Neural progenitor cell (in vitro differentiated cells): ENCODE data around the gene DDX56. TPM values are rescaled to one million over a fixed set of nuclear protein-coding genes. Genes with fewer than 3 reads are reported as not detected.

Experiments used
- DNase-seq: peaks from one replicate; pipeline ENCODE4 v3.0.0-alpha.2; 2016; ENCODE audit warnings: low spot score
- H2AFZ ChIP-seq: fragments of 200-600 bp; sonication (generic); replicated peaks from 2 replicates; pipeline ENCODE4 v1.6.1; 2016; ENCODE audit warnings: antibody characterized with exemption
- H3F3A ChIP-seq: fragments of 200-600 bp; sonication (generic); 2 replicates; pipeline ENCODE4 v1.6.1; 2016; ENCODE audit warnings: antibody characterized with exemption, low read depth
- H3K27ac ChIP-seq: fragments of 200-600 bp; sonication (generic); 2 replicates; pipeline ENCODE4 v1.5.1; 2016; ENCODE audit warnings: mild to moderate bottlenecking
- H3K27me3 ChIP-seq: fragments of 200-600 bp; sonication (generic); 2 replicates; pipeline ENCODE4 v1.6.1; 2016; ENCODE audit warnings: mild to moderate bottlenecking, moderate library complexity
- H3K36me3 ChIP-seq: fragments of 200-600 bp; sonication (generic); 2 replicates; pipeline ENCODE4 v1.5.1; 2016
- H3K4me1 ChIP-seq: fragments of 200-600 bp; sonication (generic); 2 replicates; pipeline ENCODE4 v1.6.1; 2016; ENCODE audit warnings: mixed run types
- H3K4me2 ChIP-seq: fragments of 200-600 bp; sonication (generic); 2 replicates; pipeline ENCODE4 v1.6.1; 2016
- H3K4me3 ChIP-seq: fragments of 200-600 bp; sonication (generic); 2 replicates; pipeline ENCODE4 v1.5.1; 2016
- H3K79me2 ChIP-seq: fragments of 200-600 bp; sonication (generic); 2 replicates; pipeline ENCODE4 v1.6.1; 2016; ENCODE audit warnings: low read depth
- H3K9ac ChIP-seq: fragments of 200-600 bp; sonication (generic); 2 replicates; pipeline ENCODE4 v1.6.1; 2016
- H3K9me3 ChIP-seq: fragments of 200-600 bp; sonication (generic); 2 replicates; pipeline ENCODE4 v1.5.1; 2016; ENCODE audit warnings: low read depth
- H4K20me1 ChIP-seq: fragments of 200-600 bp; sonication (generic); 2 replicates; pipeline ENCODE4 v1.6.1; 2016; ENCODE audit warnings: low read depth
- H3K27ac Mint-ChIP-seq: 3 replicates; pipeline ENCODE4 v1.8.0; 2021; ENCODE audit warnings: mixed read lengths
- H3K27me3 Mint-ChIP-seq: 2 replicates; pipeline ENCODE4 v1.8.0; 2022; ENCODE audit warnings: low read depth, mild to moderate bottlenecking, inconsistent platforms, moderate library complexity, mixed read lengths; ENCODE audit not compliant: insufficient read depth
- H3K36me3 Mint-ChIP-seq: 3 replicates; pipeline ENCODE4 v1.8.0; 2021; ENCODE audit warnings: mixed read lengths
- H3K4me1 Mint-ChIP-seq: 3 replicates; pipeline ENCODE4 v1.8.0; 2021; ENCODE audit warnings: mixed read lengths
- H3K4me3 Mint-ChIP-seq: 3 replicates; pipeline ENCODE4 v1.8.0; 2021; ENCODE audit warnings: mild to moderate bottlenecking, moderate library complexity, mixed read lengths
- H3K9me3 Mint-ChIP-seq: 3 replicates; pipeline ENCODE4 v1.8.0; 2020; ENCODE audit warnings: mixed read lengths
- EZH2 ChIP-seq: fragments of 200-600 bp; sonication (generic); IDR thresholded peaks from 2 replicates; pipeline ENCODE4 v1.6.1; 2017; ENCODE audit warnings: antibody characterized with exemption, mild to moderate bottlenecking, moderate library complexity
- EZH2phosphoT487 ChIP-seq: fragments of 200-600 bp; sonication (generic); IDR thresholded peaks from 2 replicates; pipeline ENCODE4 v1.6.1; 2017; ENCODE audit warnings: antibody characterized with exemption
- total RNA-seq: library from RNA; depleted of rRNA; stranded (reverse); fragments of >200 nt; gene quantifications from 2 replicates; pipeline ENCODE4 v1.2.3, GENCODE V29; 2015; ENCODE audit warnings: low replicate concordance
- TF ChIP-seq, protein P1 (sequence below): fragments of 200-600 bp; sonication (generic); IDR thresholded peaks from 2 replicates; pipeline ENCODE4 v1.5.1; 2017; ENCODE audit warnings: antibody characterized with exemption, mild to moderate bottlenecking

The DDX56 gene
- total RNA-seq, 1 donor from 2014 or later: 67.5 TPM

DNA sequence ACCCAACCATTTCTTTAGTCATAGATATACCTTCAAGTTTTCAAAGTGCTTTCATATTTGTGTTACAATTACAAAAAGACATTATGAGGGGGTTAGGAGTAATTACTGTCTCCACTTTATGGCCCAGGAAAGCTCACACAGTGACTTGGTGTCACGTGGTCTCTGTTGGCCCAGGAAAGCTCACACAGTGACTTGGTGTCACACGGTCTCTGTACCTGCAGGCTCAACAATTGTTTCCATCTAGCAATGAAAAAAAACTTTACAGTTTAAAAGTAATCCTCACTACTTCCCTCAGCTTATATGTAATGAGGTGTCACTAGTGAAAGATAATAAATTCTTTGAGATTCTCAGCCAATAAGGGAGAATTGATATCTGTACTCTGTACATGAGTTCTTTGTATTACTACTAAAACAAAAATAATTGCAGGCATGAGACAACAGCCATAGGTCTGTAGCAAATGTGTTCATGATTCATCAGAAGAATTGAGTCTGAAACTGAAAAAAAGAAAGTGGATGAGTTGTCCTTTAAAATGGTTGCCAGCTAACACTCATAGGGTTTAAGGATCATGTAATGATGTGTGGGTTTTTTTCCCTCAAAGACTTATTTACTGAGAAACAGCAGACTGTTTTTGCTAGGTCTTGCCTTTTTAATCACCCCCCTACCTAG, 43.6 kb upstream of the DDX56 start:
- H3K27ac Mint-ChIP-seq: no peak overlapping the region
- H3K9me3 Mint-ChIP-seq: no peaks in the 10 kb centered on the region
- no peak overlapping the region for H3K27ac ChIP-seq
- H3F3A ChIP-seq: no peaks in the 10 kb centered on the region
- H3K27me3 ChIP-seq: no peaks in the 10 kb centered on the region
- no peak overlapping the region for H3K4me2 ChIP-seq
- no peak overlapping the region for H3K4me3 ChIP-seq
- H3K4me1 ChIP-seq: no peaks in the 10 kb centered on the region
- no peak for DNase-seq
- H3K4me1 Mint-ChIP-seq: peaks cover 10% of the 10 kb centered on the region
- H4K20me1 ChIP-seq: peaks cover 71% of the 10 kb centered on the region
- H2AFZ ChIP-seq: no peak overlapping the region
- H3K27me3 Mint-ChIP-seq: peaks cover 4% of the 10 kb centered on the region
- TF ChIP-seq EZH2phosphoT487 (no peak), EZH2 (no peak)
- TF ChIP-seq, protein P1, sequence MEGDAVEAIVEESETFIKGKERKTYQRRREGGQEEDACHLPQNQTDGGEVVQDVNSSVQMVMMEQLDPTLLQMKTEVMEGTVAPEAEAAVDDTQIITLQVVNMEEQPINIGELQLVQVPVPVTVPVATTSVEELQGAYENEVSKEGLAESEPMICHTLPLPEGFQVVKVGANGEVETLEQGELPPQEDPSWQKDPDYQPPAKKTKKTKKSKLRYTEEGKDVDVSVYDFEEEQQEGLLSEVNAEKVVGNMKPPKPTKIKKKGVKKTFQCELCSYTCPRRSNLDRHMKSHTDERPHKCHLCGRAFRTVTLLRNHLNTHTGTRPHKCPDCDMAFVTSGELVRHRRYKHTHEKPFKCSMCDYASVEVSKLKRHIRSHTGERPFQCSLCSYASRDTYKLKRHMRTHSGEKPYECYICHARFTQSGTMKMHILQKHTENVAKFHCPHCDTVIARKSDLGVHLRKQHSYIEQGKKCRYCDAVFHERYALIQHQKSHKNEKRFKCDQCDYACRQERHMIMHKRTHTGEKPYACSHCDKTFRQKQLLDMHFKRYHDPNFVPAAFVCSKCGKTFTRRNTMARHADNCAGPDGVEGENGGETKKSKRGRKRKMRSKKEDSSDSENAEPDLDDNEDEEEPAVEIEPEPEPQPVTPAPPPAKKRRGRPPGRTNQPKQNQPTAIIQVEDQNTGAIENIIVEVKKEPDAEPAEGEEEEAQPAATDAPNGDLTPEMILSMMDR: no peak
- H3K4me3 Mint-ChIP-seq: no peak overlapping the region
- no peaks in the 10 kb centered on the region for H3K9me3 ChIP-seq
- H3K36me3 Mint-ChIP-seq: peaks cover 4% of the 10 kb centered on the region
- H3K9ac ChIP-seq: no peak overlapping the region
- H3K36me3 ChIP-seq: no peaks in the 10 kb centered on the region
- peaks cover 99% of the 10 kb centered on the region for H3K79me2 ChIP-seq

DNA sequence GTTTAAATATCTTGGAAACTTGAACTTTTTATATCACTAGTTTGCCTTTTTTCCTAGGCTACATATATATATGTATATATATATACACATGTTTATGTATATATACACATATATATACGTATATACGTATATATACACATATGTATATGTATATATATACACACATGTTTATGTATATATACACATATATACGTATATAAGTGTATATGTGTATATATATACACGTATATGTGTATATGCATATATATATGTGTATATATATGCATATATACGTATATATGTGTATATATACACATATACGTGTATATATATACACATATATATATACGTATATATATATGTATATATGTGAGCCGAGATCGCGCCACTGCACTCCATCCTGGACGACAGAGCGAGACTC, 42.8 kb upstream of the DDX56 start:
- Histone ChIP-seq H3K27ac (no peak overlapping the region), H4K20me1 (peaks cover 64% of the 10 kb centered on the region)
- no peaks in the 10 kb centered on the region for H3K9me3 Mint-ChIP-seq

DNA sequence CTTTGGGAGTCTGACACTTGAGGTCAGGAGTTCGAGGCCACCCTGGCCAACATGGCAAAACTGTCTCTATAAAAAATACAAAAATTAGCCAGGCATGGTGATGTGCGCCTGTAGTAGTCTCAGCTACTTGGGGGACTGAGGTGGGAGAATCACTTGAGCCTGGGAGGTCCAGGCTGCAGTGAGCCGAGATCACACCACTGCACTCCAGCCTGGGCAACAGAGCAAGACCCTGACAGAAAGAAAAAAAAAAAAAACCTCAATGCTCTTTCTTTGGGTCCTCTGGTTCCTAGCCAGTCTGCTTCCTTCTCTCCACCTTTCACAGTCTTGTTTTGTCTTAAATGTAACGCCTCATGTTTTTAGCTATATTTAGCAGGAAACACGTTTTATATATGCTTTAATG, 42.1 kb upstream of the DDX56 start:
- Mint-ChIP-seq H3K27ac (no peak overlapping the region), H3K9me3 (no peaks in the 10 kb centered on the region), H3K27me3 (peaks cover 4% of the 10 kb centered on the region), H3K36me3 (peaks cover 4% of the 10 kb centered on the region), H3K4me1 (peaks cover 12% of the 10 kb centered on the region), H3K4me3 (no peak overlapping the region)
- H4K20me1 ChIP-seq: peaks cover 56% of the 10 kb centered on the region
- no peak overlapping the region for H3K4me2 ChIP-seq
- H3K9ac ChIP-seq: no peak overlapping the region
- no peaks in the 10 kb centered on the region for H3K27me3 ChIP-seq
- no peak for DNase-seq
- H3K4me1 ChIP-seq: no peaks in the 10 kb centered on the region
- H2AFZ ChIP-seq: no peak overlapping the region
- no peak overlapping the region for H3K27ac ChIP-seq
- no peaks in the 10 kb centered on the region for H3K36me3 ChIP-seq
- no peak overlapping the region for H3K4me3 ChIP-seq
- no peaks in the 10 kb centered on the region for H3K9me3 ChIP-seq
- no peaks in the 10 kb centered on the region for H3F3A ChIP-seq
- TF ChIP-seq EZH2phosphoT487: no peak
- H3K79me2 ChIP-seq: peaks cover 99% of the 10 kb centered on the region

More for the DNA sequence above, 42.8 kb upstream of the DDX56 start:
- Mint-ChIP-seq H3K4me1 (peaks cover 12% of the 10 kb centered on the region), H3K27ac (no peak overlapping the region), H3K27me3 (peaks cover 4% of the 10 kb centered on the region), H3K4me3 (no peak overlapping the region), H3K36me3 (peaks cover 4% of the 10 kb centered on the region)
- no peaks in the 10 kb centered on the region for H3K4me1 ChIP-seq
- H3K9me3 ChIP-seq: no peaks in the 10 kb centered on the region
- H3F3A ChIP-seq: no peaks in the 10 kb centered on the region
- H2AFZ ChIP-seq: no peak overlapping the region
- no peak overlapping the region for H3K9ac ChIP-seq
- no peak overlapping the region for H3K4me2 ChIP-seq
- TF ChIP-seq, protein P1: no peak
- TF ChIP-seq EZH2phosphoT487 (no peak), EZH2 (no peak)
- DNase-seq: no peak
- H3K36me3 ChIP-seq: no peaks in the 10 kb centered on the region
- H3K4me3 ChIP-seq: no peak overlapping the region
- no peaks in the 10 kb centered on the region for H3K27me3 ChIP-seq
- H3K79me2 ChIP-seq: peaks cover 99% of the 10 kb centered on the region

DNA sequence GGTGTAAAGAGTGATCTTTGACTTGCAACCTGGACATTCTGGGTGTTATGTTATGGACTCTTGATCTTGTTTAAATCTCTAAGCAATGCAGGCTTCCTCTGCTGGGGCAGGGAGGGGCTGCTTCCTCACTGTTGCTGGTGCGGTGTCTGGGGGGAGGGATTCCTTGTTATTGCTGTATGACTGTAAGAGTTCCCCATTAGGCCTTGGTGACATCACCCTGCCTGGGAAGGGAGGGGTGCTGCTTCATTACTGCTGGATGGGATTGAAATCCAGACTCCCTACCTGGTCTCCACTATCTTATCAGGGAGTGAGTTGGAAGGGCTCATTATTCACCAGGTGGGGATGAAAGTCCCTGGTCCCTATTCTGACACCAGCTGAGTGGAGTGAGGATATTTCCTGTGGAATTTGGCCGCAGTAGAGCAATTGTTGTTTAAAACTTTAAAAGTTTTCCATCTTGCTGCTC, 41.5 kb upstream of the DDX56 start:
- no peak overlapping the region for H3K9ac ChIP-seq
- peaks cover 4% of the 10 kb centered on the region for H3K27me3 Mint-ChIP-seq
- no peaks in the 10 kb centered on the region for H3K27me3 ChIP-seq

More for the DNA sequence above, 41.5 kb upstream of the DDX56 start:
- peak overlapping the region; percentile 19 for H3K27ac Mint-ChIP-seq
- no peak overlapping the region for H2AFZ ChIP-seq
- H3K27ac ChIP-seq: no peak overlapping the region
- no peak for TF ChIP-seq EZH2phosphoT487
- no peaks in the 10 kb centered on the region for H3K4me1 ChIP-seq
- H3K4me2 ChIP-seq: no peak overlapping the region
- no peak overlapping the region for H3K4me3 ChIP-seq
- no peaks in the 10 kb centered on the region for H3K9me3 ChIP-seq
- peaks cover 99% of the 10 kb centered on the region for H3K79me2 ChIP-seq
- no peaks in the 10 kb centered on the region for H3F3A ChIP-seq
- no peak for DNase-seq
- no peaks in the 10 kb centered on the region for H3K36me3 ChIP-seq
- H4K20me1 ChIP-seq: peaks cover 50% of the 10 kb centered on the region
- H3K36me3 Mint-ChIP-seq: peaks cover 4% of the 10 kb centered on the region
- H3K4me1 Mint-ChIP-seq: peaks cover 12% of the 10 kb centered on the region
- H3K9me3 Mint-ChIP-seq: no peaks in the 10 kb centered on the region
- H3K4me3 Mint-ChIP-seq: no peak overlapping the region
